ENCODE results near the gene CHN1.

Gene CHN1

DNA sequence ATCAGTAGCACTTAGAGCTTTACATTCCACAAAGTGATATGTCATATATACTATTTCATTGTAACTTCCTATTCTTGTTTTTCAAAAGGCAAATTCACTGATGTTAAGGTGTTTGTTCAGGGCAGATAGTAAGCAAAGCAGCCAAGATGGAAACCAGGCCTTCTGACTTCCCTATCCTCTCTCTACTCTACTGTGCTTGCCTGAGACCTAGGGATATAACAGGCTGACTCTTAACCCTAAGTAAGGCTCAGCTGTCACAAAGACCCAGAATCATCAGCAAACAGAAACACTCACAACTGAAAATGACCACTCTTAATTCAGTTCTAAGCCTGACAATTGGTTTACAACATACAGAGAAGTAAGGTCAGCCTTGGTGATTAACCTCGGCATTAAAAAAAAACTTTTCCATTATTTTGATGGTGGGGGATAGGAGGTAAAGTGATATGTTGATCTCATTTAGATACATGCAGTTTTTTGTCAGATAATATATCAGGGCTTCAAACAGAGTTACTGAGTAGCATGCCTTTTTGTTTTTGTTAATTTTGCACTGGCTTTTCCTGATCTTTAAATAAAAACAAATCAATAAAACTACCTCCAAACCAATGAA, 145.5 kb downstream of the CHN1 start:
- no peak for DNase-seq

GRCh38 chr2:174858745-174859144, 146.4 kb downstream of the CHN1 start:
- no peak for DNase-seq

DNA sequence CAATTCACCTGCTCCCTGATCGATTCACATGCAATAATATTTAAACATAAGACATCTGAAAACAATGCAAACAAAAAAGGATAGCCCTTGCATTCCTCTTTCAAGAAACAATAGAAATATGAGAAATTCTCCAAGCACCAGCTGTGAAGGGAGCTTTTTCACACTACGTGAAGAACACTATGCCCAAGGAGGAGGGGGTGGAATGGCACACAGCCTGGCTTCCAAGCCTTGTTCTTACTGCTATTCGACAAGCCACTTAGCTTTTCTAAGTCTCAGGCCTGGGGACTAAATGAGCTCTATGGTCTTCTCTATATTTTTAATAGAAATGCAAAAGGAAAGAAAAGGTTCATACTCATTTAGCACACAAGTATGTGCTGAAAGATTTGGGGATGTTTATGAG, 148.7 kb downstream of the CHN1 start:
- DNase-seq = no peak

- peak; percentile 16 for DNase-seq
These were observed 157.9 kb downstream of the CHN1 start for GRCh38 chr2:174846941-174847938.

GRCh38 chr2:174846218-174846617, 159.0 kb downstream of the CHN1 start:
- DNase-seq = no peak

DNA sequence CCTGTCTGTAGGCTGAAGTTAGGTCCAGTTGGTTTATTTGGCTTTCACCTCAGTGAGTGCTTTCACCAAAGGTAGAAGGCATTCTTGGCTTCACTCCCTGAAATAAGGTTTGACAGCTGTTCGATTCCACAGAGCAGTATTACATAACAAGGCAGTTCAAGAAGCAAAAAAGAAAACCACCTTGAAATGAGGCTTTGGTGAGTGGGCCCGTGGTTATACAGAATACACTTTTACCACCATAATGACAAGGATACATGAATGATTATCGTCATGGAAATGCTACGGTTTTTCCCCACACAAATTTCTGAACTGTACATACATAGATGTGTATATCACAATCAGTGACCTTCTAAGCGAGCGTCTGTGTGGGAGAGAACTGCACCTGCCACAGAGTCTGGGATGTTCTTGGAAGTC, 160.9 kb downstream of the CHN1 start:
- peak; percentile 13 for DNase-seq

- DNase-seq = no peak
These were observed 162.7 kb downstream of the CHN1 start for GRCh38 chr2:174842496-174842895.

DNA sequence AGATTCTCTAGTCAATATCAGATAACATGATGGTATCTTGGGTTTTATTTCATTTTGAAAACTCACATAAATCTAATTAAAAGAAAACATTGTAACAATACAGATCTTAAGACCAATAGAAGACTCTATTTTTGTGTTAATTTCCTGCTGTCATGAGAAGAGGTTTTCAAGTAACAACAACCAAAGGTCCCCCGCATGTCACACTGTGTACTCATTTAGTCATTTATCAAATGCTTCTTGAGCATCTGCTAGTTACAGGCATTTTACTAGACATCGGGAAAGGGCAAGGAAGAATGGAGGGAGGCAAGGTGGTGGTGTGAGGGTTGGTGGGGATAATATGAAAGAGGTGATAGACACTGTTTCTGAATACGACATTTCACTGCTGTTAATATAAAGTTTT, 163.2 kb downstream of the CHN1 start:
- DNase-seq = no peak

DNA sequence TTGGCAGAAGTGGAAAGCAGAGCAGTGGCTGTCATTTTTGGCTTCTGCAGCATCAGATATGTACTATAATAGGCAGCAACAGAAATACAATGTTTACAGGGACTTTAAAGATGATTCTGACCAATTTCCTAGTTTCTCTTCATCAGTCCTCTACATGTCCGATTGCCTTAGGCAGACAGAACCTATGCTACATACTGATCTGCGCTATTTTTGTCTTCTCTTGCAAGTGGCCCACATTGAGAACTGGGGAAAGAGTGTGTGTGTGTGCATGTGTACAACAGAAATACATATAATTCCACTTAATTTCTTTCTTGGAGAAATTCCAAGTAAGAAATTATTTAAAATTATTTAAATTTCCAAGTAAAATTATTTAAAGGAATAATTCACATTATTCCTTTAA, 163.8 kb downstream of the CHN1 start:
- DNase-seq = no peak

GRCh38 chr2:174840436-174840835, 164.7 kb downstream of the CHN1 start:
- no peak for DNase-seq

GRCh38 chr2:174839662-174840061, 165.5 kb downstream of the CHN1 start:
- DNase-seq = no peak

DNA sequence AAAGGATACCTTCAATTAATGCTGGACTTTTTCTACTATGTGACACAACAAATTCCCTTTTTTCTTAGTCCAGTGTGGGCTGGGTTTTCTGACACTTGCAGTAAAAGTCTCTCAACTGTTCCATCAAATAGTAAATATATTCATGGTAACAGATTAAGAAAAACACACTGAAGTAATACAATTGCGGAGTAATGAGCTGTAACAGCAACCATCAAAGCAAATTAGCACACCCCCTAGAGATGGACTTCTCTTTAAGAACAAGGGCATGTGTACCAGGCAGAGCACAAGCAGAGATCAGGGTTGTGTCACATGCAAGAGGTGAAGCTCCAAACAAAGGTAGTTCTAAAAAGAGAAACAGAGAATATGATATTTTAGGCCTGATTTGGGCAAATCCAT, 168.2 kb downstream of the CHN1 start:
- DNase-seq = no peak

DNA sequence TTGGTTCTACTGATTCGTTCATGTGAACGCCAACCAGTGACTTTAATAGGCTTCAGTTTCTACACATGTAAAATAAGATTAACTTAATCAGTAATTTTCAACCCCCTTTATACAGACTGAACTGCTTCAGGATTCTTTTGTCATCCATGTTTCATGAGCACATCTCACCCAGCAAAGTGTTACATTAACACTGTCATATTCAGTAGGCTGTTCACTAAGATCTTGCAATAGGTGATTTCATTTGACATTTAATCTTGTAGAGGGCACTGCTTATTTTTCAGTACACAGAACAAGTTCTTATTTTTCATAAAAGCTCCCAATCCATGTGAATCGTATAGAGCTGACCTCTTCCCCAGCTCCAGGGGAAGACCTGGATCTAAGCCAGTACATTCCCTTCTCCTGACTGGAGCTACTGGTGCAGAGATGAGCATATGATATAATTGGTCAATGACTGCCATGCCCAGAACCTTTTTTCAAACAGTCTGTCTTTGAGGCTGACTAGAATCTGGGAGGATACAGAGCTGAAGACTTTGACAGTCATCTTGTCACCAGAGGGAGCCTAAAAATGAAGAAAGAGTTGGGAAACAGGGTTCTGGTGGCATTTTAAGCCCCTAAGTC, 168.7 kb downstream of the CHN1 start:
- DNase-seq = no peak

- DNase-seq = no peak
These were observed 169.4 kb downstream of the CHN1 start for GRCh38 chr2:174835797-174836255.

DNA sequence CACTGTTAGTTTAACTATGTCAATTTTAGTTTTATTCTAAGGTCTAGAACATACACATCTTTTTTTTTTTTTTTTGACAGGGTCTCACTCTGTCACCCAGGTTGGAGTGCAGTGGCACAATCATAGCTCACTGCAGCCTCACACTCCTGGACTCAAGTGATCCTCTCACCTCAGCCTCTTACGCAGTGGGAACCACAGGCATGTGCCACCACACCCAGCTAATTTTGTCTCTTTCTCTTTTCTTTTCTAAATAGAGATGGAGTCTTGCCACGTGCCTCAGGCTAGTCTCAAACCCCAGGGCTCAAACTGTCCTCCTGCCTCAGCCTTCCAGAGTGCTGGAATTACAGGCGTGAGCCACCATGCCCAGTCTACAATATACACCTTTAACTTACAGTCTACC, 171.4 kb downstream of the CHN1 start:
- no peak for DNase-seq

GRCh38 chr2:174830561-174830960, 174.6 kb downstream of the CHN1 start:
- DNase-seq = no peak

DNA sequence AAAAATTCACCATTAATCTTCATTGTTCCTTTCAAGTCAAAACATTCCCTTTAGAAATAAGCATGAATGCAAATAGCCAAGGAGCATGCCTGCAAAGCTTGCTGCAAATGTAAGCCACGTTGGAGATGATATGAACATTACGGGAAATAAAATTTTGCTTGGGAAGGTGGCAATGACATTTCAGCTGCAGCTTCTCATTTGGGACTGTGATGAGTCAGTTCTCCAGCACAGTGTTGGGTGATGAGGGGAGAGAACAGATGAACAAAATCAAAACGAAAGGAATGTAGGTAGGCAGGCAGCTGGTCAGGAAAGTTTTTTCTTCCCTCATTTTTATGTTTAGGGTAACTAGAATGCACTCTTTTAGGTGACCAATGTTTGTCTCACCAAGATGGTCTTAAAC, 175.6 kb downstream of the CHN1 start:
- no peak for DNase-seq

DNA sequence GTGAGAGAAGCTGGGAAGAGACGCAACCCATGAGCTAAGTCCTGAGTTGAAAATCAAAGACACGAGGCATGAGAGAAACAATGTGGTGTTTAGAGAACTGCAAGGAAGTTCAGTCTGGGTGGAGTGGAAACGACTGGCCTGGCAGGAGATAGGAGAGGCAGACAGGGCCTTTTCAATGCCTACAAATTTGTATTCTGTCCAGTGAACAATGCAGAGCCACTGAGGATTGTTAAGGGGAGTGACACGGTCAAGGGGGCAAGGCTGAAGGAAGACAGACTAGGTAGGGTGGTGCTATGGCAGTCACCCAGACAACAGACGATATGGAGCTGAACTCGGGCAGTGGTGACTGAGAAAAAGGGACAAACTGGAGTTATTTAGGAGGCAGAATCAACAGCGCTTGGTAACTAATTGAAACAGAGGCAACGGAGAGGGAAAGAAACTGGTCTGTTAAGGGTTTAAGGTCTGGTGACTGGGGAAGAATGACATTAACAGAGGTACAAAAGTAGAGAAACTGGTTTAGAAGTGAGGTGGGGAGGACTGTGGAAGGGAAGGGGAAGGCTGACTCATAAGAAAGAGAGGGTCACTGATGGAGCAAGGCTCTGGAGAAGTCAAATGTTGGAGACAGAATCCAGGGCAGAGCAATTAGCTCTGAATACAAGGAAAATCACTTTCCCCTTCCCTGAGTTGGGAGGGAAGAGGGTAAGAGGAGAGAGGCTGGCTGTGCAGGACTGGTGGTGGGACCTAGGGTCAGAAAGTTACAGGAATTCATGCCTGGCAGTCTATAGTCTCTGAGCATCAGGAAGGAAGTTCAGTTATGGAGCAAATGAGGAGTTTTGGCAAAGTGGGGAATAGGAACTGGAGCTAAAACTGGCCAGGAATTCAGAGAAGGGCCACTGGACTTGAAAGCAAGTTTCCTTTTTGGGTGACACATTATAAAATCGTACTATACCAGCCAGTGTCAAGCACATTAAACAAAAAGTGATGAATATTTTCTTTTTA, 177.5 kb downstream of the CHN1 start:
- DNase-seq = no peak

DNA sequence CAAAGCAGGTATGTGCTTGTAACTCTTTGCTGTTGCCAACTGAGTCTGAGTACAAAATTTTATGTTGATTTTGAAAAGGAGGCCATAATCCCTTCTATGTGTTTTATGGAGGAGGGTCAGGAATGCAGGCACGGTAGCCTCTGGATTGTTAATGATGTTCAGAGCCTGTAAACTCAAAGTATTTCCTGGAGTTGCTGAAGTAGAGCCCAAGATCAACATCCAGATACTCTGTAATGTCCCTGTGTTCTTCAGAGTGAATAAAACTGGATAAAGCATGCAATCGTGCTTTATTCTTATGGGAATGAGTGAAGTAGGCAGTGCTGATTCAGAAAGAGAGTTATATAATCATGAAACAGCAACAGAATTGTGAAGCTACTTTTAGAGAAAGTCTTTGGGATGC, 179.1 kb downstream of the CHN1 start:
- DNase-seq = no peak

- no peak for DNase-seq
These were observed 181.1 kb downstream of the CHN1 start for GRCh38 chr2:174824068-174824467.

DNA sequence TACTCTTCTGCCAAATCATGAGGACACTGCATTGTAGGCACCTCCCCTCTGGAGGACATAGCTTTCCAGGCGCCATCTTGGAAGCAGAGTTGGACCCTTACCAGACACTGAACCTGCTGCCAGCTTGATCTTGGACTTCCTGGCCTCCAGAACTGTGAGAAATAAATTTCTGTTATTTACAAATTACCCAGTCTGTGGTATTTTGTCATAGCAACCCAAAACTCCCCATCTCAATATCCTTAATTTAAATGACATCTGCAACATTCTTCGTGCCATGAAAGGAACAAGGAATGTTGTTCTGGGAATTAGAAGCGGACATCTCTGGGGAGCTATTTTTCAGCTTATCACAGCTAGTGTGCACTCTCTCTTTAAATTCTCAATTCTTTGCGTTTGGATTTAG, 183.6 kb downstream of the CHN1 start:
- no peak for DNase-seq

GRCh38 chr2:174820361-174820760, 184.8 kb downstream of the CHN1 start:
- no peak for DNase-seq

DNA sequence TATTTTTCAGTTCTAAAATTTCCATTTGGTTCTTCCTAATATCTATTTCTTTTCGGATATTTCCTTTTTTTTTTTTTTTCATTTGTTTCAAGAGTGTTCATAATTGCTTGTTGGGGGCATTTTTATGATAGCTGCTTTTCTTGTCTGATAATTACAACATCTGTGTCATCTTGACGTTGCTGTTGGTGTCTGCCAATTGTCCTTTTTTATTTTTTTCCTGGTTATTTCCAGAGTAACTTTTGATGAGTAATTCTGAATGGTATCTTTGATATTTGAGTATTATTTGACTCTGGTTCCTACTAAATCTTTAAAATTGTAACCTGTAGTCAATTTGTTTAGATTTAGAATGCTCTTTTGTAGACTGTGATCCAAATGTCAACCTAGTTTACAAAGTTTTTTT, 189.7 kb downstream of the CHN1 start:
- no peak for DNase-seq
